RPMI7951 (cell line): Measurements from ENCODE around the gene KCNS3. TPM values are rescaled to one million over a fixed set of nuclear protein-coding genes. Genes with fewer than 3 reads are reported as not detected.

Source experiments
- total RNA-seq: library from RNA; depleted of rRNA; stranded (reverse); fragments of >200 nt; shearing (Covaris generic); gene quantifications from 2 replicates; pipeline ENCODE4 v1.2.3, GENCODE V29; 2014; rRNA removed

KCNS3 gene
- total RNA-seq, 1 experiment from 2014 or later = 44.5 TPM

Other genes with a start within 250 kb of the KCNS3 start
- gene SMC6, start 124.9 kb upstream of the KCNS3 start, total RNA-seq = 23.9 and 28.5 TPM in 2 replicates
- gene GEN1, start 124.5 kb upstream of the KCNS3 start, total RNA-seq = 20.4 and 31.7 TPM in 2 replicates
- gene MSGN1, start 62.2 kb upstream of the KCNS3 start, total RNA-seq = not detected in 2 replicates